Epithelial cell of prostate (primary cell): Measurements from ENCODE around the gene DCP1B.

ENCODE experiments used
- DNase-seq: peaks from one replicate; pipeline ENCODE4 v3.0.0-alpha.2; 2011; ENCODE audit warnings: low read depth, low spot score
- H3K27ac ChIP-seq: fragments of 450-650 bp; 2 replicates; pipeline ENCODE4 v1.5.1; 2017; ENCODE audit warnings: mild to moderate bottlenecking

Gene DCP1B

GRCh38 chr12:1911598-1912575, 92.4 kb downstream of the DCP1B start:
- DNase-seq: no peak
- no peak overlapping the region for H3K27ac ChIP-seq

GRCh38 chr12:1910468-1910867, 93.8 kb downstream of the DCP1B start:
- H3K27ac ChIP-seq: no peak overlapping the region
- DNase-seq: no peak

- no peak for DNase-seq
- no peak overlapping the region for H3K27ac ChIP-seq
Observed at GRCh38 chr12:1908758-1909157, 95.5 kb downstream of the DCP1B start.

GRCh38 chr12:1907652-1908611, 96.3 kb downstream of the DCP1B start:
- H3K27ac ChIP-seq: no peak overlapping the region
- DNase-seq: no peak

- no peak for DNase-seq
- H3K27ac ChIP-seq: no peak overlapping the region
Observed at GRCh38 chr12:1906579-1906978, 97.7 kb downstream of the DCP1B start.

GRCh38 chr12:1904875-1905274, 99.4 kb downstream of the DCP1B start:
- no peak overlapping the region for H3K27ac ChIP-seq
- no peak for DNase-seq

GRCh38 chr12:1896964-1897363, 107.3 kb downstream of the DCP1B start:
- no peak for DNase-seq
- no peak overlapping the region for H3K27ac ChIP-seq
